NCI-H82 treated with DMSO at 0.1 percent for 48 hours (cell line): ENCODE data around the gene TAB3.

Experiments used
- DNase-seq: peaks from one replicate; lab custom pipeline; 2025; ENCODE audit not compliant: unreplicated experiment; lab: John Stamatoyannopoulos, UW

The TAB3 gene

GRCh38 chrX:30885136-30885535 is 3.9 kb downstream of the TAB3 start:
- no peak for DNase-seq

GRCh38 chrX:30883138-30883537 is 5.9 kb downstream of the TAB3 start:
- DNase-seq = no peak

GRCh38 chrX:30881797-30882196 is 7.3 kb downstream of the TAB3 start:
- DNase-seq = no peak

DNA sequence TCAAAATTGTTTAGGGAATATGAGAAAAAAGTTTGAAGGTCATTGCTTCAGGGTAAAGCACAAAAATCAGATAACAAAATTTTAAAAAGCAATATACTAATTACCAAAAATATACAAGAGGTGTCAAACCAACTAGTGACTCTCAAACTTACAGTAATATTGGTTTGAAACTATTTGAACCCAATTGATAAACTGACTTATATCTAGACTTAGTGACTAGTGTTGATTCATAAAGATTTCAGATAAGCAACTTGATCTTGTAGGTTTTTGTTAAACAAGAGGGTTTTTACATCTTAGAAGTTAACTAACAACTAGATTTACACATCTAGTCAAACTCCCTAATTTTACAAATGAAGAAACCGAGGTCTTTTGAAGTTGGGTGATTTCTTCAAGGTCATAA is 7.7 kb downstream of the TAB3 start:
- DNase-seq = no peak

DNA sequence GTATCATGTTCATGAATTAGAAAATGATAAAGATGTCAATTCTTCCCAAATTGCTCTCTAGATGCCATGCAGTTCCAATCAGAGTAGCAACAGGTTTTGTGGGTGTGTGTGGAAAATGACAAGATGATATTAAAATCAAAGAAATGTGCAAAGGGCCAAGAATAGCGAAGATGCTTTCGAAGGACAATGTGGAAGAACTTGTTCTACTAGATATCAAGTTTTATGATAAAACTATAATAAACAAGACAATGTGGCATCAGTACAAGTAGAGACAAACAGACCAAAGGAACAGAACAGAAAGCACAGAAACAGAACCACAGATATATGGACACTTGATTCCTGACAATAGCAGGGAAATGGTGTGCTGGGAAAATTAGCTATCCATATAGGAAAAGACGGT is 9.0 kb downstream of the TAB3 start:
- DNase-seq = no peak

GRCh38 chrX:30876367-30876766 is 12.7 kb downstream of the TAB3 start:
- no peak for DNase-seq

DNA sequence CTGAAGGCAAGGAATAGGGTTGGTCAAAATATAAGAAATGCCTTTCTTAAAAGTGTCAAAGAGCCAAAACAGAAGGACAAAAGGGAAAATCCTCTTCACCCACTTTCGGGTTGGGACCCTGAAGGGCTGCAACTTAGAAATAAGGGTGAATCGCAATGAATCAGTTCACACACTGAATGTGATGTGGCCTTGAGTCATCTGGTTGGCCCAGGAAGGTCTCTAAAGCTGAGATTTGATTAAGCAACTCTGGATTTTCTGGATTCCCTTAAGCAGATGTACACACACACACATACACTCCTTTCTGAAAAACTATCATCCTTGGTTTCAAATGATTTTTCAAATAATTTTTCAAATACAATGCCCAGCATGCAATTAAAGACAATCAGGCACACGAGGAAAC is 13.1 kb downstream of the TAB3 start:
- no peak for DNase-seq

GRCh38 chrX:30874851-30875250 is 14.2 kb downstream of the TAB3 start:
- no peak for DNase-seq

DNA sequence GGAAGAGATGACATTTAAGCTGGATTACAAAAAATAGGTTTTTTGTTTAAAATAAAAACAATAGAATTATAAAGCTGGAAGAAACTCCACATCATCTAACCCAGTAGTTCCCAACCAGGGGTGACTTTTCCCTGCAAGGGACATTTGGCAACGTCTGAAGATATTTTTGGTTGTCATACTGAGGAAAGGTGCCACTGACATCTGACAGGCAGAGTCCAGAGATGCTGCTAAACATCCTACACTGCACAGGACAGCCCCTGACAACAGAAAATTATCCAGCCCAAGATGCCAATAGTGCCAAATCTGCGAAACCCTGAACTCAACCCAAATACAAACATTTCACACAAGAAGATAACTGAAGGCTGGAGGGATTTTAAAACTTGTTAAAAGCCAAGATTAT is 18.5 kb downstream of the TAB3 start:
- DNase-seq = no peak

GRCh38 chrX:30865612-30866011 is 23.4 kb downstream of the TAB3 start:
- DNase-seq = no peak

DNA sequence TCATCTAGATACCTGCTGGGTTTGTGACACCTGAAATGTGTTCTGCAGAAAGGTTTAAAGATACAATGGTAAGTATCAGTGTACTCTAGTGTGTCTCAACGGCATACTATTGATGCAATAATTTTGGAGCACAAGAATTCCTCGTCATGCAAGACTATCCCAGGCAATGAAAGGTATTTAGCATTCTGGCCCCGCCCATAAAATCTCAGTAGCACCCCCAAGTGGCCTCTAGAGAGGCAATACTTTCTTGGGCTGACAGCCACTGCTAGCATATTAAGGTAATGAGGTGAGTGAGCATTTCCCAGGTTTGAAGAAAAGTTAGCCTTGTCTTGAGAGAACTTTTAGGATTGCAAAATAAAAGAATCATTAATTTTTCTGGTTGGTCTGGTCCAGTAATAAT is 24.0 kb downstream of the TAB3 start:
- no peak for DNase-seq

- DNase-seq = no peak
Observed at GRCh38 chrX:30864383-30864785, 24.7 kb downstream of the TAB3 start.

- DNase-seq = no peak
Observed at GRCh38 chrX:30863974-30864373, 25.1 kb downstream of the TAB3 start.

DNA sequence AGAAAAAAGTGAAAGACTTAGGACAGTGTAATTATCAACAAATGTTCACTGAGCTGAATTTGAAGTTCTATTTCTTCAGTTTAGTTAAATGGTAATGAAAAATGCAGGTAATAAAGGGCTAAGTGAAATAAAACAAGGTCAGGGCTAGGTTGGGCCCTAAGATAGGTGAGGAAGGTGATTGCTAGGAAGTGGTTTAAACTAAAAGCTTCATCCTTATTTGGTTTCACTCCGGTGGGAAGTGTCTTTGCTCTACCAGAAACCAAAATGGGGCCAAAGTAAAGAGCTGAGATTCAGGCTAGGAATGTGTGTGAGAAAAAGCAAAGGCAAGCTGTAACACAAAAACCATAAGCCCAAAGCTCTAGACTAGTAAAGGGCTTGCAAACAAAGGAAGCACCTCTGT is 31.0 kb downstream of the TAB3 start:
- no peak for DNase-seq

GRCh38 chrX:30851449-30851848 is 37.6 kb downstream of the TAB3 start:
- no peak for DNase-seq

GRCh38 chrX:30835373-30835772 is 53.7 kb downstream of the TAB3 start:
- DNase-seq = no peak

- no peak for DNase-seq
Observed at GRCh38 chrX:30833896-30834295, 55.2 kb downstream of the TAB3 start.

GRCh38 chrX:30831082-30831481 is 58.0 kb downstream of the TAB3 start:
- DNase-seq = no peak

DNA sequence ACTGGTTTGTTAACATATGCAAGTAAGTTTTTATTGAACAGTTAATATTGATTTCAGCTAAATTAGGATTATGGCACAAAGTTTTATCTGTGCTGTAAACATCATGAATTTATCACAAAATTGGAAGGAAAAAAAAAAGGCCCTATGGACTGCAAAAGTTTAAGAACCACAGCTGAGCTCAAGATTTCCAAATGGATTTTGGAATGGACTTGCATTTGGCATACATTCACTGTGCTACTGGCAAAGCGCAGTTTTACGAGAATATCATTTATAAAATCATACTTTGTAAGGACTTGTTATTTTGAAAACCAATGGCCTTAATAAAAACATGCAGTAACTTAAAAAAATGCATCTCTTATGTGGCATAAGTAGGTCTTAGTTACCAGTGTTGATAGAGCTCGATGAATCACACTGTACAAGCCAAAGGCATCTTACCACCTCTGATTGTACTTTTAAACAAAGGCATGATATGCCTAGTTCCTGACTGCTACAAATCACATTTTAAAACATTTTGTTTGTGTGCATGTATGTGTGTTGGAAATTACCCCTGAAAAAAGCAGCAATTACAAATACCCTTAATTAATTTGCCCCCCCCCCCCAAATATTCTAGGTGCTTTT is 58.6 kb downstream of the TAB3 start:
- DNase-seq = no peak

- no peak for DNase-seq
Observed at GRCh38 chrX:30824275-30824674, 64.8 kb downstream of the TAB3 start.

DNA sequence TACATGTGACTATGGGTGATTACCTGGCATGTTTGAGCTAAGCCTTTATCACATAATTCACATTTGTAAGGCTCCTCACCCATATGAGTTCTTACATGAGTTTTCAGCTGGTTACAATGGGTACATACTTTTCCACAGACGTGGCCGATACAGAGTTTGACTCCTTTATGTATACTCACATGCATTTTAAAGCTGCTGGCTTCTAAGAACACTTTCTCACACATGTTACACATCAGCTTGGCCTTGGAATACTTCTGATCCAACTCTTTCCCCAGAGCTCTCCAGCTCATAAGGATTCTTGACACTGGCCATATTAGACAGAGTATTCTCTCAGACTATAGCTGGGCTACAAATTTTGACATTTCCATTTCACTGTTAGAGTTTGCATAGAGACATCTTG is 66.3 kb downstream of the TAB3 start:
- DNase-seq = no peak

- DNase-seq = peak; percentile 12
Observed at GRCh38 chrX:30822068-30822681, 66.9 kb downstream of the TAB3 start.

GRCh38 chrX:30821116-30821515 is 67.9 kb downstream of the TAB3 start:
- DNase-seq = no peak
